HG03439 (cell line): ENCODE measurements around the gene MRPL23.

Experiments
- ATAC-seq: cut with Tn5 transposase; IDR thresholded peaks from one replicate; pipeline ENCODE4 v1.9.1; 2021; ENCODE audit warnings: mild to moderate bottlenecking, moderate library complexity; ENCODE audit not compliant: unreplicated experiment

The MRPL23 gene

DNA sequence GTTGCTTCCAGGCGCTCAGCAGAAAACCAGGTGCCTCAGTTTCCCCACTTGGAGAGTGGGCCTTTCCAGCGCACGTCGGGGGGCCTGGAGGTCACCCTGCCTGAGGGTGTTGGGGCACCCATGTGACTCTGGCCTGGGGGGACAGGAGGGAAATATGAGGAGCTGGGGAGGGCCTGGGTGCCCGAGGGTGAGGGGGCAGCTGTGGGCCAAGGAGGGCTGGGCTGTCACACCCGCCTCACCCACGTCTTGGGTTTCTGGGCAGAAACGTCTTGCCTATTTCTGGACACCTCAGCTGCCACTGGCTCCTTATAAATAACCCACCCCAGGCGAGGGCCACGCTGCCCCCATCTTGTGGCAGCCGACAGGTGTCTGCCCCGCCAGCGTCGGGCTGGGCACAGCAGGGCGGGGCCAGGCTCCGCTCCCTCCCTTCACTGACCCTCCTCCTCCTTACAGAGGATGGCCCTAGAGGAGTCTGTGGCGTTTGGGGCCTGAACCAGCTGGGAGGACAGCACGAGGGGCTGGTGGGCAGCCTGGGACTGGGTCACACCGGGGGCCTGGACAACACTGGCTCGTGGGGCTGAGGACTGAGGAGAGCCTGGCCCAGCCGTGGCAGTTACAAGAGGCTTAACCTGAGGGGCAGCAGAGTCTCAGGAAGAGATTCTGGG, 26.1 kb upstream of the MRPL23 start:
- no peak for ATAC-seq

GRCh38 chr11:1921574-1922141, 25.5 kb upstream of the MRPL23 start:
- ATAC-seq: no peak

DNA sequence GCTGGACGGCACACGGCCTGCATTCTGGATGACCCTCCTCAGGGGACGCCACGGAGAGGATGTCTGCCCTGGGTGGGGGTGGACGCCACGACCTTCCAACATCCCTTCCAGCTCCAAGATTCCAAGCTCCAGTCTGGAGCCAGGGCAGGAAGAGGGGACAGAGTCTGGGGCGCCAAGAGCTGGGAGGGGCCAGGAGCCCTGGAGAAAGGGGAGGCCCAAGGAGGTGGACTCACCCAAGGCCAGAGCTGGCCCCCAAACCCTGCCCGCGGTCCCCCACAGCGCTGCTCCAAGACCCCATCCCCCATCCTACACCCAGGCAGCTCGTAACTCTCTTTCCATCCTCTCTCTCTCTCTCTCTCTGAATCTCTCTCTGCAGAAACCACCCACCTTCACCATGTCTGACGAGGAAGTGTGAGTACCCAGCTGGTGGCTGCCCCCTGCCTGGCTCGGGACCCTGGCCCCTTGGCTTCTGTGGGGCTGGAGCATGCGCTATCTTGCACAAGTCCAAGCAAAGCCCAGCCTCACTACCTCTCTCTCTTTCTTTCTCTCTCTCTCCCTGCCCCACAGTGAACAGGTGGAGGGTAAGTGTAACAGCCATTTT, 24.6 kb upstream of the MRPL23 start:
- ATAC-seq: no peak

DNA sequence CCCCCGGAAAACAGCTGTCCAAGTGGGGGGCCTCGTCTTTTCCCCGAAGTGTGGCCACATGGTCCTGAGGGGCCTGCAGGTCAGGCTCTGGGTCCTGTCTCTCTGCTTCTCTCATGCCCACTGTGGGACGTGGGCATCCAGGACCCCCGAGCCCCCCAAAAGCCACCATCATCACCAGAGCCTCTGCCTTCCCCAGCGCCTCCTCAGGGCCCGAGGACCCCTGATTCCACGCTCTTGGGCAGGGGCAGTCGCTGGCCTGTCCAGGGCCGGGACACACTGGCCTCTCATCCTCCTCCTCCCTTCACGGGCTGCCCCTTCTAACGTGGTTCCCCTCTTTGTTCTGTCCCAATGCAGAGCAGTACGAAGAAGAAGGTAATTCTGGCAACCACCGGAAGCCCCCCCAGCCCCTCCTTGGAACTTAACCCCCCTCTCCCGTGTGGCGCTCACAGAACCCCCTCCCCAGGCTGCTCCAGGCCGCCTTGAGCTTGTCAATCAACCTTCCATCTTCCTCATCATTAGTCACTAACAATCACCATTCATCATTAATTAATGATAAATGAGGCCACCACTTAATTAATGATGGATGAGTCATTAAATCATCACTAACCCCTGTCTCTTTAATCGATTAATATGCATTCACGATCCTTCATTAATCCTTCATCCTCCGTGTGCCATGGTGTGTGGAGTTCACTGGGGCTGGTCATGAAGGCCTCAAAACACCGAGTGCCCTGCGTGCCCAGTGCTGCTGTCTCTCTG, 23.8 kb upstream of the MRPL23 start:
- no peak for ATAC-seq

GRCh38 chr11:1924181-1924580, 23.0 kb upstream of the MRPL23 start:
- ATAC-seq: no peak

DNA sequence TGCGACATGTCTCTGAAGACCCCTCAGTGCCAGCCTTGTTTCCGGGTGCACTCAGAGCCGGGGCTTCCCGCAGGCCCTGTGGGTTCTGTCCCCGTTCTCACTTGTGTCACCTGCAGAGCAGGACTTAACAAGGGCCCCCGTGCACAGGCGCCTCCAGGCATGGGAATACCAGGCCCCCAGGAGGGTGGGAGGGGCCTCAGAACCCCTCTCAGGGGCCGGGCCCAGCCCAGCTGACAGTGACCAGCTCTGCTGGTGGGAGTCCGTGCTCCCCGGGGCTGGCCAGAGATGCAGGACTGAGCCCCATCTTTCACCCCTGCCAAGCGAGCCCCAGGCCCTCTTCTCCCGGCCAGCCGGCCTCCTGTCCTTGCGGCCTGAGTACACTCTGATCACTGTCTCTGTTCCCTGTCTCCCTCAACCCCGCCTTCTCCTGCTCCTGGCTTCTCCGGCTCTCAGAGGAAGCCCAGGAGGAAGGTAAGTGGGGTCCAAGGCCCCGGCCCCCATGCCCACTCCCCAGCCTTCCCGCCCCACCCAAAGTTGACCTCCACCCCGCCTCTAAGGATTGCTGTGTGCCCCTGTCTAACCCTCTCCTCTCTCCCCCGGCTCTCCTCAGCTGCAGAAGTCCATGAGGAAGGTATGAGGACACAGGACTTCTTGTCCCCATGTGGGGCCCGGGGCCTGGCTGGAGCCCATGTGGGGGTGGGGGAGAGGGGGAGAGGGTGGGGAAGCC, 22.3 kb upstream of the MRPL23 start:
- no peak for ATAC-seq

DNA sequence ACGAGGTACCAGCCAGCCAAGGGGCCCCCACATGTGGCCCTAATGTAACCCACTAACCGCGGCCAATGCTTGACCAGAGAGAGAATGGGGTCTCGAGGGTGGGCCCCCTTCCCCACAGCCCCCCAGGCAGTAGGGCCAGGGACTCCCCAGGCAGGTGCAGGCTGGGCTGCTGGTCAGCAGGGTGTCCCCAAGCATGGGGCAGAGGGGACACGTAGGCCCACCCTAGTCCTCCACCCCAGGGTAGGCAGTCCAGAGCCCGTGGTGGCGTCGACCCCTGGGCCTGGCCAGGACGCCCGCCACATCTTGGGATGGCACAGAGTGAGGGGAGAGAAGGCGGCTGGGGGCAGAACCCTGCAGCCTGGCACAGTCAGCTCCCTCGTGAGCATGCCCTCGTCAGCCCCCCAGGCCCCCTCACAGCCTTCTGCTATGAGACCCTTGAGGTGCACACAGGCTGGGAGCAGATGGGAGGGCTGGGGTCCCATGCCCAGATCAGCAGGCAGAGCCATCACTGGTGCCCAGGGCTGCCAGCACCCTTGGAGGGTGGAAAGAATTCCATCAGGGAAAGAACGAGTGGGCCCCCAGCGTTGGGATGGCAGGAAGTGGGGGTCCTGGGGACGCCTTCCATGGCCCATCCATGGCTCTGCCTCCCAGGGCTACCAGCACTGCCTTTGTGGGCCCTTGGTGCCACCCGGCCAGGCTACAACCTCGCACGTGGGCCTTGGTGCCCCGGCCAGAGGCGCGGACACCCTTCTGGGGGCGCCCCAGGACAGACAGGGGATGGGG, 21.6 kb upstream of the MRPL23 start:
- ATAC-seq: no peak

GRCh38 chr11:1926156-1927025, 20.7 kb upstream of the MRPL23 start:
- no peak for ATAC-seq

GRCh38 chr11:1927026-1927847, 19.9 kb upstream of the MRPL23 start:
- ATAC-seq: no peak

GRCh38 chr11:1927848-1928469, 19.2 kb upstream of the MRPL23 start:
- no peak for ATAC-seq

GRCh38 chr11:1928470-1928890, 18.7 kb upstream of the MRPL23 start:
- no peak for ATAC-seq

GRCh38 chr11:1928891-1929541, 18.1 kb upstream of the MRPL23 start:
- no peak for ATAC-seq

DNA sequence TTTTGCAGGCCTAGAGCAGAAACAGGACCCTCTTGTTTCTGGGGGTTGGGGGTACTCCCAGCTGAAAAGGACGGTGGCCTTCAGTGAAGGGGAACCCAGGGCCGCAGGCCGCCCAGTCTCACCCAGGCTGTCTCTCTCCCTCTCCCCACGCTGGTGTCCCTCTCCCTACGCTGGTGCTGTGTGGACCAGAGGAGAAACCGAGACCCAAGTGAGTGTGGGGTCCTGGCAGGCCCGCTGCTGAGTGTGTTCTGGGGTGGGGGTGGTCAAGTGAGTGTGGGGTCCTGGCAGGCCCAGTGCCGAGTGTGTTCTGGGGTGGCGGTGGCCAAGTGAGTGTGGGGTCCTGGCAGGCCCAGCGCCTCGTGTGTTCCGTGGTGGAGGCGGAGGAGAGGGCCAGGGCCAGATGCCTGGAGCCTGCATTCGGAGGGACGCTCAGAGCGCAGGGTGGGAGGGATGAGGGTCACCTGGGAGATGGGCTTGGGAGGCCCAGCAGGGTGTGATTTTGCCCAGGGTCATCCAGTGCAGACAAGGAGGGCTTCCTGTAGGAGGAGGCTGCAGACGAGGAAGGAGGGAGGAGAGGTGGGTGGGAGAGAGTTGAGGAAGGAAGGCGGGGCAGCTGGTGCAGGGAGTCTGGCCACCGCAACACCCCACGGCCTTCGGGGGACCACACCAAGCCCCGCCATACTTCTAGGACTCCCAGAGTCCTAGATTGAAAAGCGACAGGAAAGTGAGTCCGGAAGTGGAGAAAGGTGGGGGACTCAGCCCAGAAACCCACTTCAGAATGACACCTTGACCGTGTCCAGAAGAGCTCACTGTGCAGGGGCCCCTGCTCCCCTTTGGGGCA, 17.3 kb upstream of the MRPL23 start:
- no peak for ATAC-seq

DNA sequence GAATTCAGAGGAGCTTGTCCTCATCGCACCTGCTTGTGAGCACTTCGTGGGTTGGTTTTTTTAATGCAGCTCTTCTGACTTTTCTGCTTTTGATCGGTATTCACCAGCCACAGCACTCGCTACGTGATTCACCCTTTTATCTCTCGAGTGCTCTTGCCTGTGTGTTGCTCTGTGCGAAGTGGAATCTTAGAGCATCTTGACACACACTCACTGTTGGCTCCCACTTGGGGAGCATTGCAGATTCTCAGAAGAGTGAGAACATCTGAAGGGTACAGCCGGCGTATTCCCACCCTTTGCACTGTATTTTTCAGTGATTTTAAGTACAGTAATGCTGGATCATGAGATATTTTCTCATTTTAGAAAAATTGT, 16.7 kb upstream of the MRPL23 start:
- no peak for ATAC-seq

DNA sequence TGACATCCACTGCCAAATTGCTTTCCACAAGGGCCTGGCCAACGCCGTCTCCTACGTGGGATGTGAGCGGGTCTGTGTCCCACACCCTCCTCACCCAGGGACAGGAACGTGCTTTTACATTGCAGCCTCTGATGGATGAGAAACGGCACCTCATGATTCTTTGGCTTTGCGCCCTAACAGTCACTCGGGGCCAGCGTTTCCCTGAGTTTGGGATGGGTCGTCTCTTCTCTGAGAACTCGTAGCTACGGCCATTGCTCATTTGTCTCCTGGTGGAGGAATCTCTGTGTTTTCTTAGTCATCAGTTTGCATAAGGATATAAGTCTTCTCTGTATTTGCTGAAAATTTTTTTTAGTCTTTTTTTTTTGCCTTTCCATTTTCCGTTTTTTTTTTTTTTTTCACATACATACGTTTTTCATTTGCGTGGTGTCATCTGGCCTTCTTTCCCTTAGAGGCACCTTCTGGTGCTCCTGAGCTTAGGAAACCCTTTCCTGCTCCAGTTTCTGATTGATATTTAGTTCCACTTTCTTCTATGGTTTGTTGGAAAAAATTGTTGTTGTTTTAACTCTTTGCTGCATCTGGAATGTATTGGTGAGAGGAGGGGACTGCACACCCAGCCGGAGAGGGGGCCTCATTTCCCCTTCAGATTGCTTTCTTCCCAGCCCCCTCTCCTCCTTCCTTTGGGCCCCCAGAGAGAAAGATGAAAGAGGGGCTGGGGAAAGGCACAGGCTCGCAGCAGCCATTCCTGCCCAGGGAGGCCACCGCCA, 15.6 kb upstream of the MRPL23 start:
- no peak for ATAC-seq

GRCh38 chr11:1932105-1932480, 15.0 kb upstream of the MRPL23 start:
- no peak for ATAC-seq
